HG03520 (cell line): ENCODE measurements around the gene CEND1.
A peak's percentile ranks its signal among the peaks of the same experiment; 100 is the strongest.
"Not testable (repeated sequence)": the region's sequence is repeated elsewhere in the genome, so short reads cannot be mapped to it uniquely, and the experiment has no call there.

Experiments
- ATAC-seq: cut with Tn5 transposase; IDR thresholded peaks from one replicate; pipeline ENCODE4 v1.9.1; 2021; ENCODE audit warnings: mild to moderate bottlenecking, moderate library complexity; ENCODE audit not compliant: unreplicated experiment

Gene CEND1

GRCh38 chr11:765025-765801, 24.7 kb downstream of the CEND1 start:
- no peak for ATAC-seq

GRCh38 chr11:764322-765024, 25.4 kb downstream of the CEND1 start:
- ATAC-seq: no peak

GRCh38 chr11:763549-764321, 26.2 kb downstream of the CEND1 start:
- ATAC-seq: no peak

GRCh38 chr11:763073-763463, 26.8 kb downstream of the CEND1 start:
- ATAC-seq: no peak

GRCh38 chr11:762421-763072, 27.3 kb downstream of the CEND1 start:
- no peak for ATAC-seq

- ATAC-seq: no peak
Observed at GRCh38 chr11:761526-762108, 28.3 kb downstream of the CEND1 start.

GRCh38 chr11:760236-760635, 29.7 kb downstream of the CEND1 start:
- ATAC-seq: no peak

- ATAC-seq: no peak
Observed at GRCh38 chr11:749731-750130, 40.2 kb downstream of the CEND1 start.

GRCh38 chr11:748007-748359, 41.9 kb downstream of the CEND1 start:
- no peak for ATAC-seq

- peak; percentile 87 for ATAC-seq
Observed at GRCh38 chr11:747158-748006, 42.5 kb downstream of the CEND1 start, which contains the start of gene TALDO1. TALDO1 (plus strand) TSS chr11:747464; CDS start chr11:747482, 18 bp downstream.

- ATAC-seq: peak; percentile 22
Observed at GRCh38 chr11:746289-747157, 43.4 kb downstream of the CEND1 start.

GRCh38 chr11:745428-745827, 44.5 kb downstream of the CEND1 start:
- ATAC-seq: no peak

- no peak for ATAC-seq
Observed at GRCh38 chr11:742571-743201, 47.2 kb downstream of the CEND1 start.

GRCh38 chr11:742156-742546, 47.7 kb downstream of the CEND1 start:
- no peak for ATAC-seq

GRCh38 chr11:737899-738298, 52.0 kb downstream of the CEND1 start:
- not testable (repeated sequence) for ATAC-seq

GRCh38 chr11:737366-737765, 52.5 kb downstream of the CEND1 start:
- ATAC-seq: no peak
